Measurements from ENCODE around the gene MCFD2. TPM values are rescaled to one million over a fixed set of nuclear protein-coding genes. Genes with fewer than 3 reads are reported as not detected.

The MCFD2 gene
- 291 and 294 TPM in 2 replicates for total RNA-seq

DNA sequence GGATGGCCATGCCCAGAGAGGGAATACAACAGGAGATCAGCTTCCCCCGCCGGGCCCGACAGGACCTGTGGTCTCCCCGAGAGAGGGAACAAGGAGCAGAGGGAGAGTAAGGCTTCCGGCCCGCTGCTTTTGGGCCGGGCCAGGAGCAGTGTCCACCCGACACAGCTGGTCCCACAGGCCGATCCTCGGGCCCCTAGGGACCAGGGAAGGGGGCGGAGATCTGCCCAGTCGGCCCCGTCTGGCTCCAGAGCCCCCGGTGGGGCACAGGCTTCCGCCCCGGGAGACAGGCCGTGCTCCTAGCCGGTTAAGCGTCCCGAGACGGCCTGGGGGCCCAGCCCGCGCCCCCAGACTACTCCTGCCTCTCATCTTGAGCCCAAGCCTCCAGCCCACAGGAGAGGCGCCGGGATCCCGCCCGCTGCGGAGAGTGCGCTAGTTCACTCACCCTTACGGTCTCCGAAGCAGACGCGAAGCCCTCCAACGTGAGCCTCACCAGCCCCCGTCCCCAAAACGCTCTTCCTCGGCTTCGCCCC lies at the start of gene MCFD2:
MCFD2 (minus strand) TSS at position 526 of the 530 bp plus-strand sequence. CDS start 6,635 bp downstream, outside the sequence.

Other genes with a start within 250 kb of the MCFD2 start
- gene SOCS5, start 216.5 kb downstream of the MCFD2 start, total RNA-seq = 47.1 and 63.0 TPM in 2 replicates
- gene TTC7A, start 25.4 kb upstream of the MCFD2 start, total RNA-seq = 18.9 and 26.2 TPM in 2 replicates
- gene STPG4, start 239.5 kb upstream of the MCFD2 start, total RNA-seq = 0.44 and 0.53 TPM in 2 replicates